ENCODE data around the gene STK16. TPM values are rescaled to one million over a fixed set of nuclear protein-coding genes. Genes with fewer than 3 reads are reported as not detected.
A peak's percentile ranks its signal among the peaks of the same experiment; 100 is the strongest.

Gene STK16
- total and polyA plus RNA-seq, 10 donors = 17.0 to 47.6 (median 29.5) TPM

DNA sequence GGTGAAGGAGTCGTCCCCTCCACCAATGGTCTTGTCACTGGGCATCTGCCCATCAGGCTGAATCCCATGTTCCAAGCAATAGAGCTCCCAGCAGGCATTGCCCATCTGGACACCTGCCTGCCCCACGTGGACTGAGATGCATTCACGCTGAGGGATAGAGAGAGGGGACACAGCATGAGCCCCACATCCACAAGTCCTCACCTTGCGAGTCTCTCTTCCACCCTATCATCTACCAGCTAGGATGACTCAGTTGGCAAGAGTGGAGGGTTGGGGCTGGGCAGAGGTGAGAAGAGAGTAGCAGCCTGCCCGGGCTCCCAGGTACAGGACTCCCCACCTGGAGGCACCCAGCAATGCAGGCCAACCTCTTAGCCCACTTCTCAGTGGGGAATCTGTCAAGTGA lies 6.8 kb downstream of the STK16 start:
- no peak for DNase-seq
- H3K4me3 ChIP-seq = peak overlapping the region; percentile 70 to 94 (median 80)
- peak overlapping the region in 7 of 8 donors; percentile 94 to 99 (median 95) for H3K27ac ChIP-seq
- intact Hi-C loops (cut with DNase I; ENCODE audit: low total_unique reads) = no loop called here
- no peak for TF ChIP-seq POLR2A (IDR thresholded peaks at IDR 0.05)
- TF ChIP-seq, protein P1, sequence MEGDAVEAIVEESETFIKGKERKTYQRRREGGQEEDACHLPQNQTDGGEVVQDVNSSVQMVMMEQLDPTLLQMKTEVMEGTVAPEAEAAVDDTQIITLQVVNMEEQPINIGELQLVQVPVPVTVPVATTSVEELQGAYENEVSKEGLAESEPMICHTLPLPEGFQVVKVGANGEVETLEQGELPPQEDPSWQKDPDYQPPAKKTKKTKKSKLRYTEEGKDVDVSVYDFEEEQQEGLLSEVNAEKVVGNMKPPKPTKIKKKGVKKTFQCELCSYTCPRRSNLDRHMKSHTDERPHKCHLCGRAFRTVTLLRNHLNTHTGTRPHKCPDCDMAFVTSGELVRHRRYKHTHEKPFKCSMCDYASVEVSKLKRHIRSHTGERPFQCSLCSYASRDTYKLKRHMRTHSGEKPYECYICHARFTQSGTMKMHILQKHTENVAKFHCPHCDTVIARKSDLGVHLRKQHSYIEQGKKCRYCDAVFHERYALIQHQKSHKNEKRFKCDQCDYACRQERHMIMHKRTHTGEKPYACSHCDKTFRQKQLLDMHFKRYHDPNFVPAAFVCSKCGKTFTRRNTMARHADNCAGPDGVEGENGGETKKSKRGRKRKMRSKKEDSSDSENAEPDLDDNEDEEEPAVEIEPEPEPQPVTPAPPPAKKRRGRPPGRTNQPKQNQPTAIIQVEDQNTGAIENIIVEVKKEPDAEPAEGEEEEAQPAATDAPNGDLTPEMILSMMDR (IDR thresholded peaks at IDR 0.05 in 8 of 11, conservative IDR thresholded peaks at IDR 0.05 in 3 of 11) = no peak
- TF ChIP-seq POLR2AphosphoS5 (IDR thresholded peaks at IDR 0.05) = no peak
- H3K36me3 ChIP-seq = peaks cover 0 to 49% (median 23%) of the 10 kb centered on the region in 6 donors
- H3K27me3 ChIP-seq (replicated peaks in 1 of 7) = peaks cover 0 to 9% (median 0%) of the 10 kb centered on the region in 7 donors
- peaks cover 41 to 86% (median 71%) of the 10 kb centered on the region in 6 donors for H3K4me1 ChIP-seq
- 51 to 70% (median 70%) methylated on average over 5 of the region's 5 CpGs for WGBS, 5 donors
- no peaks in the 10 kb centered on the region for H3K9me3 ChIP-seq

DNA sequence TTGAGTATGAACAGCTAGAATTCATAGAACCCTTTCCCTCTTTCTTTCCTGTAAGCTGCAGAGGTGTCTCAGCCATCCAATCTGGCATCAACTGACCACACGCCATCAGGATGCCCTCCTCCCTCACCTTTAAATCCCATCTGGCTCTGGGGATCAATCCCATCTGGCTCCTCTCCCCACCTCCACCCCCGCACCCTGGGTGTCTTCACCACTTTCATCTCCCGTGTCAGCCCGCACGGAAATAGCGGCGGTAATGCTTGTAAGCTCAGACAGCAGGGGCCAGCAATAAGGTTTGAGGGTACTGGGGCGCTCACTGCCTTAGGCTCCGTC lies 7.3 kb downstream of the STK16 start:
- Histone ChIP-seq H3K4me3 (peak overlapping the region; percentile 70 to 94 (median 80)), H3K27me3 (replicated peaks in 1 of 7) (peaks cover 0 to 9% (median 0%) of the 10 kb centered on the region in 7 donors), H3K4me1 (peaks cover 36 to 82% (median 67%) of the 10 kb centered on the region in 6 donors), H3K27ac (peak overlapping the region in 7 of 8 donors; percentile 94 to 99 (median 95)), H3K9me3 (no peaks in the 10 kb centered on the region), H3K36me3 (peaks cover 0 to 45% (median 23%) of the 10 kb centered on the region in 6 donors)
- DNase-seq = no peak
- TF ChIP-seq, protein P1 (IDR thresholded peaks at IDR 0.05 in 8 of 11, conservative IDR thresholded peaks at IDR 0.05 in 3 of 11) = no peak
- TF ChIP-seq POLR2A (IDR thresholded peaks at IDR 0.05) = no peak
- 5 to 9% (median 6%) methylated on average over 9 of the region's 9 CpGs for whole genome bisulfite sequencing, 5 donors
- intact Hi-C loops (cut with DNase I; ENCODE audit: low total_unique reads) = no loop called here

DNA sequence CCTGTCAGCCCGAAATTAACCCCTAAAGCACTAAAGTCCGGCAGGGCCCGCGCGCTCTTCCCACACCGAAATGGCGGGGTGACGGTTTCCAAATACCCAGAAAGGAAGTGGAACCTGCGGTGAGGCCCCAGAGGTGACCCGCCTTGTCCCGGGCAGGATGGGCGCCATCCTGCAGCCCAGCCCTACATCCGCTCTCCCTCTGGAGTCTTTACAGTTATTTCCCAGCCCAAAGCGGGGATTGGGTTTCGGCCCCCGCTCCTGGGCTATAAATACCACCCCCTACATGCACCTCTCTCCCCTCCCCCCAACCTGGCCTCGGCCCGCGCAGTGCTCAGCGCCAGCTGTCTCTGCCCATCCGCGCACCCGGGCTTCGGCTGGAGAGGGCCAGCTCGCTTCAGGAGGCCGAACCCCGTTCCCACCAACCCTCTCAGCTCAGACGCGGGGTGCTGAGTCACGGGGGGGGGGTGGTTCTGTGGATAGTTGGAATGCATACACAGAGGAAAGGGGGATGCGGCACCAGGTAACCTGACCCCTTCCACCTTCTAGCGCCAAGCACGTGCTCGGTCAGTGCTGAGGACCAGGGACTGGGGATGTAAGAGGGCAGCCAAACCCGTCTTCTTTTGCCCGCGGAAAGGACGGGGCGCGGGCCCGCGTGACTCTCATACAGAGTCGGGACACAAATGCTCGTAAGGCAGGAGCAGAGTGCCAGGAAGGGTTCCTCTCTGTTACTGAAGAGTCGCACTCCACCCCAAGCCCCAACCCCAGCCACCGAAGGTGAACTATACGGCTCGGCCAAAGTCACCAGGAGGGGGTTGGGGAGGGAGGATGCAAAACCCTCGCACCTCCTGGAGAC lies 7.8 kb downstream of the STK16 start, which contains the start of gene TUBA4B:
TUBA4B (plus strand) TSS at position 344 of the 853 bp plus-strand sequence; CDS start at position 509, 165 bp downstream.
- peaks cover 0 to 41% (median 23%) of the 10 kb centered on the region in 6 donors for H3K36me3 ChIP-seq
- WGBS, 5 donors = 1% methylated on average over 41 to 49 of the region's 49 CpGs
- no peak for TF ChIP-seq POLR2A (IDR thresholded peaks at IDR 0.05)
- peak; percentile 80 to 82 (median 80) for TF ChIP-seq POLR2AphosphoS5 (IDR thresholded peaks at IDR 0.05)
- peak within 1 kb of the TSS; percentile 70 to 94 (median 80) for H3K4me3 ChIP-seq
- H3K27me3 ChIP-seq (replicated peaks in 1 of 7) = peaks cover 0 to 9% (median 0%) of the 10 kb centered on the region in 7 donors
- DNase-seq = peak; percentile 93
- H3K4me1 ChIP-seq = peaks cover 30 to 76% (median 61%) of the 10 kb centered on the region in 6 donors
- H3K9me3 ChIP-seq = no peaks in the 10 kb centered on the region
- peak within 1 kb of the TSS; percentile 84 to 99 (median 95) for H3K27ac ChIP-seq
- intact Hi-C loops (cut with DNase I; ENCODE audit: low total_unique reads) = no loop called here

DNA sequence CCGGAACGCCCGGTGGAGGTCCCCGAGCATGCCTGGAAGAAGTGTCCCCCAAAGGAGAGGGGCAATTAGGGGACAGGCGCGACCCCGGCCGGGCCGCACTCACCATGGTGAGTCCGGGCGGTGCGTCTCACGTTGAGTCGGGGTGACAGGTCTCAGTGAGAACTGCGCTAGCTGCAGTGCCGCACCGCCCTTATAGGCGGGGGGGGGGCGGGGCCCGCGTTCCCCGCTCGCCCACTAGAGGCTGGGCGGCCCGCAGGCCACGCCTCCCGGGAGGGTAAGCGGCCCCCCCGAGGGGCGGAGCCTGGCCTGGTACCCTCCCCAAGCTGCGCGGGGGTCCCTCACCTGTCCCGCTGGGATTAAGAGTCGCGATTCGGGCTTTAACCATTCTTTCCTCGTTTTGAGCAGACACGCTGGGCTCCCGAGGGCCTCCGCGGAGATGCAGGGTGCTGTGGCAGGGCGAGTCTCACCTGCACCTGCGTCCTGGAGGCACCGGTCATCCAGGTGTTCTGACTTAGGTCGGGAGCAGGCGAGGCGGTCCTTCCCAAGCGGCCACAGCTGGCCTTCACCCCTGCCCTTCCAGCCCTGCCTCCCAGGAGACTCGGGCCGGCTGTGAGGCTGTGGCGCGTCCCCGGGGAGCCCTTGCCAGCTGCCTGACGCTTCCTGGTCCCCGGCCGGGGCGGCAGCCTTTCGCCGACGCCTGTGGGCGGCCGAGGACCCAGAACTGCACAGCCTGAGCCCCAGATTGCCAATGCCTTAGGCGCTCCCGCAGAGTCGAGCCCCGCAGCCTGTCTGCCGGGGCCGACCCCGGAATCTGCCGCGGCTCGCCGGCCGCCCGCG lies 8.7 kb downstream of the STK16 start, which contains the start of gene TUBA4A:
TUBA4A (minus strand) TSS at position 166 of the 837 bp plus-strand sequence; CDS start at position 106, 60 bp downstream.
- peak; percentile 98 for DNase-seq
- H3K4me1 ChIP-seq = peaks cover 22 to 68% (median 53%) of the 10 kb centered on the region in 6 donors

More for the DNA sequence above, 8.7 kb downstream of the STK16 start, which contains the start of gene TUBA4A:
- no peaks in the 10 kb centered on the region for H3K9me3 ChIP-seq
- H3K36me3 ChIP-seq = peaks cover 0 to 33% (median 21%) of the 10 kb centered on the region in 6 donors
- 0 to 1% (median 1%) methylated on average over 28 to 76 of the region's 76 CpGs for WGBS, 5 donors
- H3K27me3 ChIP-seq (replicated peaks in 1 of 7) = peaks cover 0 to 9% (median 0%) of the 10 kb centered on the region in 7 donors
- TF ChIP-seq, protein P1 (IDR thresholded peaks at IDR 0.05 in 8 of 11, conservative IDR thresholded peaks at IDR 0.05 in 3 of 11) = peak in 10 of 11 experiments; percentile 25 to 73 (median 44)
- TF ChIP-seq POLR2AphosphoS5 (IDR thresholded peaks at IDR 0.05) (peak; percentile 99 to 100 (median 99)), POLR2A (IDR thresholded peaks at IDR 0.05) (peak; percentile 93 to 99 (median 98))
- H3K27ac ChIP-seq = peak within 1 kb of the TSS; percentile 84 to 99 (median 95)
- intact Hi-C loops (cut with DNase I; ENCODE audit: low total_unique reads) = no loop called here
- H3K4me3 ChIP-seq = peak within 1 kb of the TSS; percentile 70 to 94 (median 80)
